NK-92 (cell line): Measurements from ENCODE around the gene CCDC17.

ENCODE experiments used
- DNase-seq: peaks from one replicate; lab custom pipeline; 2025; ENCODE audit not compliant: unreplicated experiment; lab: John Stamatoyannopoulos, UW

Gene CCDC17

DNA sequence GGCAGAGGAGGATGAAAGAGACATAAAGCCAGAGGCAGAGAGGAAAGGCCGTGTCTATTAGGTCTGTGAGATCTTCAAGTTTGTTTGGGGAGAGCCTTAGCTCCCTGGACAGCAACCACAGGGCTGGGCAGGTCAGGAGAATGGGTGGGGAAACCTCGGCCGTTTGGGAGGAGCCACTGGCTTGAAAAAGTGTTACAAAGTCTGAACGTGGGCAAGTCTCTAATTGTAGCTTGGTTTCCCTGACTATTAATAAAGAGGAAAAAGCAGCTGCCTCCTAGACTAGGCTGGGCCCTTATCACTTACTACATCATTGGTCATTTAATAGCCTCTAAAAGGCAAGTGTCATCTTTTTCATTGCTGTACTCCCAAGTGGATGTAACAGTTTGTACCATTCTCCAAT lies at the start of gene CCDC17:
Gene CCDC17 (minus strand): TSS at position 83 of the 400 bp plus-strand sequence. CDS start 145 bp downstream, outside the sequence.
- DNase-seq: no peak

DNA sequence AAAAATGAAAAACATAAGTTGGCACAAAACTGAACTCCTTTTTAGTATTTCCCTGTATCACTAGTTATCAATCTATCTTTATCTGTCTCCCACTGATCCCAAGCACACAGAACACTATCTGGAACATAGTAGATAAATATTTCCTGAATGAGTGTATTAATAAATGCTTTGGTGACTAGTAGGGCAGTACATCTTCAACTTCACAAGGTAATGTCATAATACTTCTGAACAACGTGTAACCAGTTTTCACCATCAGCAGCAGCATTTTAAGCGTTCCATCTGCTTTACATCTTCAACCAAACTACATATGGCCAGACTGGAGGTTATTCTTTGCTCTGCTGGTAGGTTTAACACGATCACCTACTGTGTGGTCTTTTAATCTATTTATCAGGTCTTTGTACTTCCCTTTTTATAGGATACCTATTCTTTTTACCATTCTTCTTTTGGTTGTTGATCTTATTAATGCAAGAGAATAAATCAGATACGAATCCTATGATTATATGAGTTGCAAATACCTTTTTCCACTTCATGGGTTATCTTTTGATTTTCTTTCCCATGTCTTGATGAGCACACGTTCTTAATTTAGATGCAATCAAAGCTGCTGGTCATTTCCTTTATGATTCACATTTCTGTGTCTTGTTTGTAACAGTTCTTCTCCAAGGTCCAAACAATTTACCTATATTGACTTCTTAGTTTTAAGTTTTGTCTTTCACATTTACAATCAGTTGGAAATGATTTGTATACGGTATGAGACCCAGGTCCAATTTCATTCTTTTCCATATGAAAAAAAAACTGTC lies 46.2 kb upstream of the CCDC17 start:
- no peak for DNase-seq

- DNase-seq: no peak
Observed at GRCh38 chr1:45669379-45669778, 45.5 kb upstream of the CCDC17 start.

DNA sequence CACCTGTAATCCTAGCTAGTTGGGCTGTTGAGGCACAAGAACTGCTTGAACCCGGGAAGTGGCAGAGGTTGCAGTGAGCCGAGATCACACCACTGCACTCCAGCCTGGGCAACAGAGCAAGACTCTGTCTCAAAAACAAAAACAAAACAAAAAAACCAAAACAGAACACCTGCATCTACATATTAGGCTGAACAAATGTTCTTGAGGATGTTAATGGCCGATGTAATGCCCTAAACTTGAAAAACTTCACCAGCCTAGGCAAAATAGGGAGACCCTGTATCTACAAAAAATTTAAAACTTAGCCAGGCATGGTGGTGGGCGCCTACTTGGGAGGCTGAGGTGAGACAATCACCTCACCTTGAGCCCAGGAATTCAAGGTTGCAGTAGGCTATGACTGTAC lies 44.7 kb upstream of the CCDC17 start:
- no peak for DNase-seq

GRCh38 chr1:45667321-45668111 lies 43.7 kb upstream of the CCDC17 start:
- no peak for DNase-seq

DNA sequence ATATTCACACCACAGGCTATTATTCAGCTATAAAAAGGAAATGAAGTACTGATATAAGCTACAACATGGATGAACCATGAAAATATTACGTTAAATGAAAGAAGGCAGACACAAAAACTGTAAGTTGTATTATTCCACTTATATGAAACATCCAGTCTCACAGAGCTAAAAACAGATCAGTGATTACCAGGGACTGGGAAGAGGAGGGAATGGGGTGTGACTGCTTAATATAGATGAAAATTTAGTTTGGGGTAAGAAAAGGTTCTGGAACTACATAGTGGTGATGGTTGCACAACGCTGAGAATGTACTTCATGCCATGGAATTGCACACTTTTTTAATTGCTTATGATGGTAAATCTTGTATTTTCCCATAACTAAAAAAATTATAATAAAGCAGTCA lies 43.0 kb upstream of the CCDC17 start:
- no peak for DNase-seq

DNA sequence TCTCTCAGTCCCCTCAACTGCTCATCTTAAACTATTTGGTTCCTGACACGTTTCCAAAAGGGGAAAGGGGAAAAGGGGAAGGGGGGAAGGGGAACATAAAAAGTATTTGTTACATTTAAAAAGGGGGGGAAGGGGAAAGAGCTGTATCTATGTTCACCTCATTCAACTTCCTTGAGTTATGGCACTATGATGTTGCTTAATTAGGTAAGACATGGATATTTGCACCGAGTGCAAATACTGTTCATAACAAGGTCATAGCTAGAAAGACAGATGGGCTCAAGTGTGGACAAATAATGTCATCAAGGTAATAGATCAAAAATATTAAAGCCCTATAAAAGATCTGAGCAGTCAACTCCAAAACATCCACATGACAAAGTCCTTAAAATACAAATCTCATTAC lies 36.5 kb upstream of the CCDC17 start:
- DNase-seq: no peak

DNA sequence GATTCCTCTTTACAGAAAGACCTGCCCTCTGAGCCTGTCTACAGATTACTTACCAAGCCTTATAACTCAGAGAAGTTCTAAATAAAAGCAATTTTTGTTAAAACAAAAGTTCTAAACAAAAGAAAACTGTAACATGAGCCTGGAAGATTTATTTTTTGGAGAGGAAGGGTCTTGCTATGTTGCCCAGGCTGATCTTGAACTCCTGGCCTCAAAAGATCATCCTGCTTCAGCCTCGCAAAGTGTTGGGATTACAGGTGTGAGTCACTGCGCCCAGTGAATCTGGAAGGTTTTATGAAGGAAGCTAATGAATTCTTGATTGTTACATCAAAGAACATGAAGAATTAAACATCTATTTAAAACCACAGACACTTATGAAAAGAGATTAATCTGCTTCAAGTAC lies 35.4 kb upstream of the CCDC17 start:
- DNase-seq: no peak

DNA sequence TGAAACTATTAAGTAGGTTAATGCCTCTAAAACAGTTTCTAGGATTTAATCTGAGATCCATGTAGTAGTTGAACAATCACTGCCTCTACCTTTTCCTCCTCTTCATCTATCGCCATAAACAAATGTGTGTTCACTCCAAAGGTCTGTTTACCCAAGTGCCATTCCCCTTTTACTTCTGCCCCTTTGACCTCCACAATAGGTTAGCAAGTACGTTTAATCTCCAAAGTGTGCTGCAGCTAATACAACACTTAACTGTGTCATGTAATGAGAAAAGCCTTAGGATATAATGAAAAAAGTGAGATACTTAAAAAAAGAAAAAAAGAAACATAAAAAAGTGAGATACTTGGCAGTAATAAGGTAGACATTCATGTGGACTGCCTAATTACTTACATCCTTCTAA lies 34.3 kb upstream of the CCDC17 start:
- no peak for DNase-seq

- DNase-seq: no peak
Observed at GRCh38 chr1:45656573-45657226, 32.8 kb upstream of the CCDC17 start.

DNA sequence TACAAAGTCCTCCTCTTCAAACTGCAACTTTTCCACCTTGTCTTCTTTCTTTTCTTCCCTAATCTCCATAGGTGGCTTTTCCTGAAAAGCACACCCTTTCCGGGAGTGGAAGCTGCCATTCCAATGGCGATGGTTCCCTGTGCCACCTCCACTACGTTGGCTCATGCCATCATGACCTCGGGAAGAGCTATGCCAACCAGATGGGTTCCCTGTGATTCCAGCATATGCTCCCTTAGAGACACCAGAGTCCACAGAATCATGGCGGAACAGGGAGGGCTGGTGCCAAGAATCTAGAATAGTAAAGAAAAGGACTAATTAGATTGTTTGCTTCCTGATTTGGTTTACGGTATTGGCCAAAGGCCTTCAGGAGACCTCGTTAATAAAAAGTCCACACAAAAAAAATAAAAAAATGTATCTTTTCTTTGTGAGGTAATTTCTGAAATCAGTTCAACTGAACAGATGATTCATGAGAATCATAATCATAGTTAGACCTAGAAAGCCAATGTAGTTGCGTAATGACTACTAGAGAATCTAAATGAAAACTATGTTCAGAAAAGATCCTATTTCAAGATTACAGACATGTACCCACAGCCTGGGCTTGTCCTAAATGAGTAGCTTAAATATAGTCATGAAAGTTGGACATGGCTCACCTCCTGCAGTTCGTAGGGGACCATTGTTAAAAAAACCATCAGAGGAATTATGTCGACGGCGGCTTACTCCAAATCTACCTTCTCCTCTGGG lies 30.9 kb upstream of the CCDC17 start:
- no peak for DNase-seq

DNA sequence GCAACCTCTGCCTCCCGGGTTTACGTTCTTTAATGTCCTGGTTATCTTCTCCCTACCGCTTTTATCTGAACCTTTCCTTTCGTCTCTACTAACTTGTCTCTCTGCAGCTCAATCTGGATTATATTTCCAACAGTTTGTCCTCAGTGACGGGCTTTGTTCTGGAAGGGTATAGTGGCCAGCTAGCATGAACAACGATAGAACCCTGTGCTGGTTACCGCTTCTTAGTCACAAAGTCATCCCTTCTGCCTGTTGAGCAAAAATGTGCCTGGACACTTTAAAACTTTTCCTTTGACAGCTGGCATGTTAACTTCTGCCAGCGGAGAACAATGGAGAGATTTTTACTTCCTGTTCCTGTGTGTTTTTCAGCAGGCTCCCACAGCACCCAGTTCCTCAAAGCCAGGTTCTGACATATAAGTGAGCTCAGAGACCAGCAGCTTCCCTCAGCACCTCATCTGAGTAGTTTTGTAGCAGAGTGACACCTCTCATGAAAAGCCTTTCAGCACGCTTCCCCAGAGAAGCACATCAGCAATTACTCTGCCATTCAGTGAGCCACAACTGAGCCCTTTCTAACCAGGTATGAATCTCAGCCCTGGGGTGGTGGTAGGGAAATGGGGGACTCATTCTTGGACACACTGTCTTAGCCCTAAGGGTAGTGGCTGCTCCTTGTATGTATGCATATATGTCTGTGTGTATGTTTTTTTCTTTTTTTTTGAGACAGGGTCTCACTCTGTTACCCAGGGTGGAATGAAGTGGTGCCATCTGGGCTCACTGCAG lies 23.6 kb upstream of the CCDC17 start:
- no peak for DNase-seq

DNA sequence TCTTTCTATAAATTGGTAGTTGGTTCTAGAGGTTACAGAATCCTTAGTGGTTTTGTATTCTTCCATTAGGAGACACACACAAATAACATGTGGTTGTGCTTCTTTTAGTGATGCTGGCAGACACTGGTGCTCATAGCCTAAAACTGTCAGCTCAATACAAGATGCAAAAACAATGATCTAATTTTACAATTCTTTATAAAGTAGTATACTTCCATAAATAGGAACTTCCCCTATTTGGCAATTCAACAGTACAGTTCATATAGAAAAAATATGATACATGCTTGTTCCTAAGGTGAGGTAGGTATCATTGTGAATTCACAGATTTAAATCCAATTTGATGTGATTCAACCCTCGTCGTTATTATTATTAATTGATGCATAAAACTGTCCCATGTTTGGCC lies 20.8 kb upstream of the CCDC17 start:
- DNase-seq: no peak

DNA sequence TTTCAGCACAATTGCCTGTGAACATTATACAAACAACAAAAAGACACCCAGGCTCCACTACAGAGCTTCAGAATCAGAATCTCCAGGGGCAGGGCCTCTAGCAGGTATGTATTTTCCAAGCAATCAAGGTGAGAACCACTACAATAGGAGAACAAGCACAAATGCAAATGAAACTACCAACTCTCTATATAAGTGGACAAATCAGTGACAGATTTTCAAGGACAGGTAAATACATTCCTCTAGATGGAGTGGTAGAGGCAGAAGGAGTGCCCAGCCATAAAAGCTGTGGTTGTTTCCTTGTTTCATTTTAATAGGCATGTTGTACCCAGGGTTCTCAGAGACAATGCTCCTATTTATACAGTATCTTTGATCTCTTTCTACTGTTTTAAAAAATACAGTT lies 20.1 kb upstream of the CCDC17 start:
- no peak for DNase-seq

- no peak for DNase-seq
Observed at GRCh38 chr1:45643321-45643720, 19.5 kb upstream of the CCDC17 start.

DNA sequence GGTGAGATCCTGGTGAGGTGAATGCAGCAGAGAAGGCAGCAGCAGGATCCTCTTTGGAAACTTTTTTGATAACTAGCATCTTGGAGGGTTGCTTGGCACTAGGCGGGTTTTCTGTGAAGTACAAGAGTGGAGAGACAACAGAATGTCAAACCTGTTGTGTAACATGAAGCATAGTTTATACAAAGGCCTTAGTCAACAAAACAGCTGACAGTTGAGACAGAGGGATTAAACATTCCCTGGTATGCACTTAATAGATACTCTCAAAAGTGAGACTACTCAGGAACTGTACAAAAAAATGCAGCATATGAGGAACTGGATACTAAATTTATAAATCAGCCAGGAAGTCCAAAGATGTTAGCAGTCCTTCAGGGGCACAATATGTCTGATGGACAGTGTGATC lies 16.4 kb upstream of the CCDC17 start:
- DNase-seq: no peak

DNA sequence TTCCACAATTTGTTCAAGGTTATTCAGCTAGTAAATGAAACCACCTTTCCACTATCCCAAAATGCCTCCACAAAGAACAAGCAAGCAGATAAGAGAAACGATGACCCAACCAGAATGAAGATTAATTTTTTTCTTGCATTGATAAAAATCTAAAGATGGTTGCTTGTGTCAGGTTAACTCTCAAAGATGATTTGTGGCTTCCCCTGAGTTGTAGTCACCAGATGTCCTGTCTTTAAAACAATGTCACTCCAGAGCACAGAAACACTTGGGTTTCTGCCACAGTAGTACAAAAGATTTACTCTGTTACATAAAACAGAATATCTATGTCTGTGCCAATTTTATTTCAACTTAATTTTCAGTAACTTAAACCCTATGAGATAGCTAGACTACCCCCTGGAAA lies 11.4 kb upstream of the CCDC17 start:
- no peak for DNase-seq

DNA sequence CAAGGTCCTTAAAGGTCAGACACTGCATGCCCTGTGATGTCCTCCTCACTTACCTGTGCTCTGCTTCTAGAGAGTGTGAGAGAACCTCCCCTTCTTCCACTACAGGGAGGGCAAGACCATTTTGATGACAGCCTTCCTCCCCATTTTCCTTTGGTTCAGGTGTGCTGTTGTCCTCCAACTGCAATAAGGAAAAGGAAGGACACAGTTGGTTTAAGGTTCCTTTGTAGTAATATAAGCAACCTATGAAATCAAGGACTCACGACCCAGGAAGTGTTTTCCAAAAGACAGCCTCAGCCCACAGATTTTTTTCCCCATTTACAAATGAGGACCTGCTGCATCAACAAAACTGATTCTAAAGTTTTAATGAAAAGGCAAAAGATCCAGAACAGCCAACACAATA lies 6.6 kb upstream of the CCDC17 start:
- DNase-seq: no peak

DNA sequence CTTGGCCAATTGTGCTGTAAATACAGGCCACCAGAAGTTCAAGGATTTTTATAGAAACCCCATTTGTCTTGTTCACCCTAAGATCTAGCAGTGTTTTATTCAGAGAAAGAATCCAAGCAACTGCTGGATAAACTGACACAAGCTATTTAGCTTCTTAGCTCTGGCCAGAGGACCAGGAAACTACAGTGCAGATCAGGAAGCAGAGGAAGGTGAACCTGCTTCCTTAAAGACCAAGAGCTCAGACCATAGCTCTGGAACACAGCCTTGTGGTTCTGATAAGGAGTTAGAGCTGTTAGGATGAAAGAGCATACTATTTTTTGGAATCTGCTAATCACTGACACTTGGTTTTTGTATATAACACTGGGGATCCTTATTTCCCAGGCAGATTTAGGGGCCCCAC lies 5.2 kb upstream of the CCDC17 start:
- no peak for DNase-seq
